Measurements from ENCODE around the gene SFT2D1. TPM values are rescaled to one million over a fixed set of nuclear protein-coding genes. Genes with fewer than 3 reads are reported as not detected.
"Not testable (repeated sequence)": the region's sequence is repeated elsewhere in the genome, so short reads cannot be mapped to it uniquely, and the experiment has no call there.

The SFT2D1 gene
- total RNA-seq, 4 donors from 2014 or later, result 21.4 to 32.2 (median 26.1) TPM

DNA sequence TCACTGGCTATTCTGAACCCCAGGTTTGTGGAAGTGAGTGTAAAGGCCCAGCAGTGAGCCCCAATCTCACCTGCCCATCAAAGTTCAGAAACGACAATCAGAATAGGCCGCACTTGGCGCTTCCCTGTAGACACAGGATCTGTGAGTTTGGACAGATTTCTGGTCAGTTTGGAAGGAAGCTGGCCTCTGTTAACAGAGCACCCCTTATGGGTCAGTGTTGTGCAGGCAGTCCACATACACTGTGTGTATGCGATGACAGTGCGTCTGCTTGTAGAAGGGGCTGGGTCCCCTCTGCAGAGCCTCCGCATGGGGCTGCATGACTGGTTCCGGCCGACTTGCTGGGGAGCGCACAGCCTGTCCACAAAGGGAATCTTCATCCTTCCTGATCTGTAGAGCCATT is 43.8 kb upstream of the SFT2D1 start:
- H3K4me3 ChIP-seq, result no peak overlapping the region
- H3K27me3 ChIP-seq, result no peaks in the 10 kb centered on the region
- H3K27ac ChIP-seq, result no peak overlapping the region
- ATAC-seq, result no peak
- TF ChIP-seq, protein P1, sequence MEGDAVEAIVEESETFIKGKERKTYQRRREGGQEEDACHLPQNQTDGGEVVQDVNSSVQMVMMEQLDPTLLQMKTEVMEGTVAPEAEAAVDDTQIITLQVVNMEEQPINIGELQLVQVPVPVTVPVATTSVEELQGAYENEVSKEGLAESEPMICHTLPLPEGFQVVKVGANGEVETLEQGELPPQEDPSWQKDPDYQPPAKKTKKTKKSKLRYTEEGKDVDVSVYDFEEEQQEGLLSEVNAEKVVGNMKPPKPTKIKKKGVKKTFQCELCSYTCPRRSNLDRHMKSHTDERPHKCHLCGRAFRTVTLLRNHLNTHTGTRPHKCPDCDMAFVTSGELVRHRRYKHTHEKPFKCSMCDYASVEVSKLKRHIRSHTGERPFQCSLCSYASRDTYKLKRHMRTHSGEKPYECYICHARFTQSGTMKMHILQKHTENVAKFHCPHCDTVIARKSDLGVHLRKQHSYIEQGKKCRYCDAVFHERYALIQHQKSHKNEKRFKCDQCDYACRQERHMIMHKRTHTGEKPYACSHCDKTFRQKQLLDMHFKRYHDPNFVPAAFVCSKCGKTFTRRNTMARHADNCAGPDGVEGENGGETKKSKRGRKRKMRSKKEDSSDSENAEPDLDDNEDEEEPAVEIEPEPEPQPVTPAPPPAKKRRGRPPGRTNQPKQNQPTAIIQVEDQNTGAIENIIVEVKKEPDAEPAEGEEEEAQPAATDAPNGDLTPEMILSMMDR (IDR thresholded peaks at IDR 0.05), result no peak
- TF ChIP-seq EP300 (IDR thresholded peaks at IDR 0.05), result no peak
- no peak for TF ChIP-seq POLR2A (IDR thresholded peaks at IDR 0.05)
- no peak for TF ChIP-seq POLR2AphosphoS5 (IDR thresholded peaks at IDR 0.05)
- no peaks in the 10 kb centered on the region for H3K36me3 ChIP-seq
- H3K9me3 ChIP-seq, result no peaks in the 10 kb centered on the region
- H3K4me1 ChIP-seq, result peaks cover 0 to 15% (median 0%) of the 10 kb centered on the region in 3 donors
- WGBS, 2 donors (ENCODE audit: low coverage in 1 of 2), result 95% methylated on average over 4 of the region's 9 CpGs; no CpG with 5 or more reads in 1 of the 2 donors

DNA sequence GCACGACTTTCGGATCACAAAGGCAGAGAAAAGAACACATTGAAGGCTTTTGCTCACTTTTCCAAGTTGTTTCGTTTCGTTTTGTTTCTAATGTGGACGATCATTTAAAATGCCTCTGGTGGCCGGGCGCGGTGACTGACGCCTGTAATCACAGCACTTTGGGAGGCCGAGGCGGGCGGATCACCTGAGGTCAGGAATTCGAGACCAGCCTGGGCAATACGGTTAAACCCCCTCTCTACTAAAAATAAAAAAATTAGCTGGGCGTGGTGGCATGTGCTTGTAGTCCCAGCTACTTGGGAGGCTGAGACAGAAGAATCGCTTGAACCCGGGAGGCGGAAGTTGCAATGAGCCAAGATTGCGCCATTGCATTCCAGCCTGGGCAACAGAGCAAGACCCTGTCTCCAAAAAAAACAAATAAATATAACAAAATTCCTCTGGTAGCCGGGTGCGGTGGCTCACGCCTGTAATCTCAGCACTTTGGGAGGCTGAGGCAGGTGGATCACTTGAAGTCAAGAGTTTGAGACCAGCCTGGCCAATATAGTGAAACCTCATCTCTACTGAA is 41.5 kb upstream of the SFT2D1 start:
- Histone ChIP-seq H3K4me3 (peak overlapping the region; percentile 63 to 69), H3K27ac (peak overlapping the region; percentile 66 to 97 (median 94)), H3K4me1 (peaks cover 0 to 35% (median 0%) of the 10 kb centered on the region in 3 donors)
- ATAC-seq, H3K9me3 ChIP-seq, H3K36me3 ChIP-seq, H3K27me3 ChIP-seq: not testable (repeated sequence)
- 26 to 37% methylated on average over 11 to 22 of the region's 22 CpGs for WGBS, 2 donors (ENCODE audit: low coverage in 1 of 2)
- TF ChIP-seq, protein P1 (IDR thresholded peaks at IDR 0.05), result peak in 2 of 4 experiments; percentile 44 to 50

DNA sequence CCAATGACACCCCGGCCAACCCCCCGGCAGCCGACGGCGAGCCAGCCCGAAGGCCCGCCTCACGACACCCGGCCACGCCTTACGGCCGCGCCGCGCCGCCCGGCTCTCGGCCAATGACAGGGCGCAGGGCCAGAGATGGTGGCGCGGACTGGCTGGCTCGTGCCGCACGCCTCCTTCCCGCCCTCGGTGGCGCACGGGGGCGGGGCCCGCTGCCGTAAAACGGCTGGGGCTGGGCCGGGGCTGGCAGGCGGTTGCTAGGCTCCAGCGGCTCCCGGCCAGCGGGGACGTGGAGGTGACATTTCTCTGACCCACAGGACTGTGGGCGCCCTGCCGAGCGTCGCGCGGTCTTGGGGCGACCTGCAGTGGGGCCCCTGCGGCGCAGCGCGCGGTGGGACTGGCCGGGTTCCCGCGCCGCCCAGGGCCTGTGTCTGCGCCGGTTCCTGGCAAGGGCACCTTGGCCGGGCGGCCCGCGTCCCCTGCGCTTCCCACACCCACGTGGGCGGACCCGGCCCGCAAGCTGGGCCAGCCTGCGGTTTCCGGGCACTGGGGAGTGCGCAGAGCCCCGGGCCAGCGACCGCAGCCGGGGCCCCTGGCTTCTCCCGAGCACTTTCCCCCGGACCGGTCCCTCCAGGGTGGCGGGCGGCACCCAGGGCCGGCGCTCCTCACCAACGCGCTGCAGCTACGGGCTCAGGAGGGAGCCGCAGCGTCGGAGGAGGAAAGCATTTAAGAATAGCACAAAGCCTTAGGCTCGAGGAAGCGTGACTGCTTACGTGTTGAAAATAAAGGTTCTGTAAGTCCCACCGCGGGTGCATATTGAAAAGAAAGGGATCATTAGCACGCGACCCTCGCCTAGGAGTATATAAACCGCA is 40.8 kb upstream of the SFT2D1 start, which contains the start of gene MPC1:
Gene MPC1 (minus strand): TSS at position 8 of the 869 bp plus-strand sequence. CDS start 64 bp downstream, outside the sequence.
- Histone ChIP-seq H3K27ac (peak within 1 kb of the TSS; percentile 67 to 97 (median 94)), H3K9me3 (no peaks in the 10 kb centered on the region), H3K4me3 (peak within 1 kb of the TSS; percentile 63 to 69), H3K36me3 (no peaks in the 10 kb centered on the region), H3K27me3 (no peaks in the 10 kb centered on the region), H3K4me1 (peaks cover 0 to 37% (median 0%) of the 10 kb centered on the region in 3 donors)
- TF ChIP-seq, protein P1 (IDR thresholded peaks at IDR 0.05), result no peak
- TF ChIP-seq POLR2A (IDR thresholded peaks at IDR 0.05), result peak; percentile 60 to 86
- no peak for TF ChIP-seq EP300 (IDR thresholded peaks at IDR 0.05)
- peak; percentile 76 for TF ChIP-seq POLR2AphosphoS5 (IDR thresholded peaks at IDR 0.05)
- ATAC-seq, result peak; percentile 98
- 0% methylated on average over 6 to 8 of the region's 94 CpGs for WGBS, 2 donors (ENCODE audit: low coverage in 1 of 2)

DNA sequence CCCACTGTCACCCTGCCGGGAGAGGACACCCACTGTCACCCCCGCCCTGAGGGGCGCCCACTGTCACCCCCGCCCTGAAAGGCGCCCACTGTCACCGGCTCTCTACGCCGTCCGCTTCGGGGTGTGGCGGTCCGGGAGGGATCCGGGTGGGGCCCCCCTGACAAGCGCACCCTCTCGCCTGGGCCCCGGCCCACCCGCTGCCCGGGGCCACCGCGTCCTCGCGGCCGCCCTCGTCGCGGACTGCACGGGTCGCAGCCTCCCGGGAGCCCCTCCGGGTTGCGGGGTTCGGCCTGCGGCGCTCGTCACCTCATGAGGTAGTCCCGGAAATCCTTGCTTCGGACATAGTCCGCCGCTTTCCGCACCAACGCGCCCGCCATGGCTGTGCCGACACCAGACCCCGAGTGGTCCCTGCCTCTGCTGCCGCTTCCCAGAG is 40.2 kb upstream of the SFT2D1 start:
- Histone ChIP-seq H3K4me3 (peak overlapping the region; percentile 63 to 69), H3K27me3 (no peaks in the 10 kb centered on the region), H3K36me3 (no peaks in the 10 kb centered on the region), H3K4me1 (peaks cover 0 to 37% (median 0%) of the 10 kb centered on the region in 3 donors), H3K27ac (peak overlapping the region; percentile 67 to 97 (median 94)), H3K9me3 (no peaks in the 10 kb centered on the region)
- no CpG with 5 or more reads among the region's 46 CpGs for WGBS, 2 donors (ENCODE audit: low coverage in 1 of 2)
- ATAC-seq, result peak; percentile 16
- peak in 1 of 2 donors; percentile 70 for TF ChIP-seq POLR2A (IDR thresholded peaks at IDR 0.05)
- TF ChIP-seq, protein P1 (IDR thresholded peaks at IDR 0.05), result peak in 1 of 4 experiments; percentile 8
- TF ChIP-seq POLR2AphosphoS5 (IDR thresholded peaks at IDR 0.05), result no peak
- no peak for TF ChIP-seq EP300 (IDR thresholded peaks at IDR 0.05)
